GM12878 (cell line): ENCODE data around the gene SEC24C. TPM values are rescaled to one million over a fixed set of nuclear protein-coding genes. Genes with fewer than 3 reads are reported as not detected.
A peak's percentile ranks its signal among the peaks of the same experiment; 100 is the strongest.

Experiments
- ATAC-seq: fragments of 200-7000 bp; cut with Tn5 transposase; 3 replicates; pipeline ENCODE4 v1.9.1; 2020; ENCODE audit warnings: mild to moderate bottlenecking, moderate library complexity
- BruUV-seq: library from RNA; stranded (reverse); fragments of 400-500 nt; replicated peaks from 2 replicates; lab custom pipeline; 2021; lab: Mats Ljungman, UMichigan
- CTCF ChIA-PET: fragments of 300-600 bp; sonication (Branson Sonifier 250); formaldehyde crosslinking; extraction: SDS; loops from one replicate; lab custom pipeline; 2021; ENCODE audit warnings: inconsistent platforms; lab: Yijun Ruan, JAX
- POLR2A ChIA-PET: fragments of 350-600 bp; formaldehyde crosslinking; extraction: SDS; loops from one replicate; lab custom pipeline; 2021; ENCODE audit warnings: inconsistent platforms; lab: Charles Lee
- RAD21 ChIA-PET: fragments of 300-600 bp; sonication (Branson Sonifier 250); formaldehyde crosslinking; loops from one replicate; lab custom pipeline; 2023; ENCODE audit warnings: antibody characterized with exemption; ENCODE audit not compliant: unreplicated experiment; lab: Charles Lee
- SMC1A ChIA-PET: fragments of 300-600 bp; sonication (Branson Sonifier 250); formaldehyde crosslinking; loops from one replicate; lab custom pipeline; 2023; ENCODE audit not compliant: unreplicated experiment, uncharacterized antibody; lab: Charles Lee
- DNase-seq: peaks from one replicate; pipeline ENCODE4 v3.0.0-alpha.2; 2011; ENCODE audit warnings: low read depth, low spot score
- FAIRE-seq: peaks from 3 replicates; lab custom pipeline; 2011; peaks lifted over from hg19 to GRCh38; lab: Jason Lieb, UNC
- H2AFZ ChIP-seq: 2 replicates; pipeline ENCODE4 v1.6.0; 2011; ENCODE audit warnings: low read depth, low read length, control low read depth; ENCODE audit not compliant: control insufficient read depth
- H3K27ac ChIP-seq: 2 replicates; pipeline ENCODE4 v1.5.1; 2011; ENCODE audit warnings: control low read depth; ENCODE audit not compliant: control insufficient read depth, insufficient read depth
- H3K27me3 ChIP-seq, 2 experiments: replicated peaks in 1 of 2; 2 replicates each; pipeline versions ENCODE4 v1.6.0 to v1.6.1; 2011; ENCODE audit warnings: low read length in 1 of 2; ENCODE audit not compliant: control insufficient read depth in 2 of 2, insufficient read depth in 2 of 2
- H3K36me3 ChIP-seq, 2 experiments: 2 replicates each; pipeline ENCODE4 v1.5.1; 2011; ENCODE audit warnings: low read length in 1 of 2; ENCODE audit not compliant: control insufficient read depth in 2 of 2, insufficient read depth in 2 of 2
- H3K4me1 ChIP-seq: 2 replicates; pipeline ENCODE4 v1.6.1; 2011; ENCODE audit warnings: mild to moderate bottlenecking, low read length, moderate library complexity, mixed read lengths; ENCODE audit not compliant: control insufficient read depth, insufficient read depth
- H3K4me2 ChIP-seq: 2 replicates; pipeline ENCODE4 v1.6.0; 2011; ENCODE audit warnings: control low read depth; ENCODE audit not compliant: control insufficient read depth, insufficient read depth
- H3K4me3 ChIP-seq: fragments of 200-600 bp; sonication (generic); 2 replicates; pipeline ENCODE4 v1.5.1; 2016
- H3K79me2 ChIP-seq: 2 replicates; pipeline ENCODE4 v1.6.0; 2011; ENCODE audit warnings: low read length; ENCODE audit not compliant: control insufficient read depth, insufficient read depth
- H3K9ac ChIP-seq: 2 replicates; pipeline ENCODE4 v1.8.0; 2011; ENCODE audit warnings: low read length, control low read depth, mixed read lengths; ENCODE audit not compliant: control insufficient read depth, insufficient read depth
- H3K9me3 ChIP-seq: replicated peaks from 3 replicates; pipeline ENCODE4 v1.5.1; 2011; ENCODE audit warnings: mild to moderate bottlenecking, low read length; ENCODE audit not compliant: control insufficient read depth, insufficient read depth
- H4K20me1 ChIP-seq: 2 replicates; pipeline ENCODE4 v1.6.0; 2011; ENCODE audit not compliant: control insufficient read depth, insufficient read depth
- ATF3 ChIP-seq: IDR thresholded peaks from 2 replicates; pipeline ENCODE4 v1.6.1; 2011; ENCODE audit warnings: low read depth, mild to moderate bottlenecking, low read length, moderate library complexity, borderline replicate concordance; ENCODE audit errors: extremely low read depth
- DPF2 ChIP-seq: fragments of 450-650 bp; IDR thresholded peaks from 2 replicates; pipeline ENCODE4 v1.6.1; 2017; ENCODE audit warnings: mild to moderate bottlenecking
- EED ChIP-seq: sonication (generic); IDR thresholded peaks from 2 replicates; pipeline ENCODE4 v1.6.1; 2016; ENCODE audit warnings: antibody characterized with exemption, low read depth
- EGR1 ChIP-seq, 2 experiments: IDR thresholded peaks; 1 replicate in 1 of 2; 2 replicates in 1 of 2; pipeline ENCODE4 v1.6.1; 2011 to 2012; ENCODE audit warnings: low read depth in 2 of 2, low read length in 2 of 2, borderline replicate concordance in 1 of 2, mild to moderate bottlenecking in 1 of 2, moderate library complexity in 1 of 2
- FOXK2 ChIP-seq: fragments of 450-650 bp; IDR thresholded peaks from 2 replicates; pipeline ENCODE4 v1.6.1; 2017; ENCODE audit warnings: mild to moderate bottlenecking, moderate library complexity
- JUND ChIP-seq: IDR thresholded peaks from 2 replicates; pipeline ENCODE4 v1.6.1; 2012; ENCODE audit warnings: low read depth, mild to moderate bottlenecking, low read length, improper control_type of control experiment, moderate library complexity
- MTA2 ChIP-seq: fragments of 450-650 bp; IDR thresholded peaks from 2 replicates; pipeline ENCODE4 v1.6.1; 2016; ENCODE audit warnings: low read depth, mild to moderate bottlenecking, moderate library complexity
- MXI1 ChIP-seq: fragments of 150-350 bp; IDR thresholded peaks from 2 replicates; pipeline ENCODE4 v1.6.1; 2011; ENCODE audit warnings: low read depth, mild to moderate bottlenecking, inconsistent platforms, low read length, improper control_type of control experiment
- NBN ChIP-seq: fragments of 450-650 bp; IDR thresholded peaks from 2 replicates; pipeline ENCODE4 v1.6.1; 2016
- PAX8 ChIP-seq: fragments of 450-650 bp; IDR thresholded peaks from 2 replicates; pipeline ENCODE4 v1.6.1; 2017; ENCODE audit warnings: mild to moderate bottlenecking, moderate library complexity
- PBX3 ChIP-seq: IDR thresholded peaks from 2 replicates; pipeline ENCODE4 v1.6.1; 2011; ENCODE audit warnings: mild to moderate bottlenecking, low read depth, low read length, moderate library complexity; ENCODE audit not compliant: insufficient replicate concordance
- PML ChIP-seq: IDR thresholded peaks from 2 replicates; pipeline ENCODE4 v1.6.1; 2012; ENCODE audit warnings: low read length, inconsistent platforms
- POLR2AphosphoS2 ChIP-seq: IDR thresholded peaks from 2 replicates; pipeline ENCODE4 v1.6.1; 2011; ENCODE audit warnings: low read depth, mild to moderate bottlenecking, low read length, improper control_type of control experiment, moderate library complexity
- POLR2AphosphoS5 ChIP-seq: IDR thresholded peaks from 2 replicates; pipeline ENCODE4 v1.6.1; 2011; ENCODE audit warnings: mild to moderate bottlenecking, low read length, inconsistent platforms
- RUNX3 ChIP-seq: IDR thresholded peaks from 2 replicates; pipeline ENCODE4 v1.6.1; 2012; ENCODE audit warnings: low read length, inconsistent platforms
- SMAD1 ChIP-seq: fragments of 450-650 bp; IDR thresholded peaks from 2 replicates; pipeline ENCODE4 v1.6.1; 2018; ENCODE audit warnings: mild to moderate bottlenecking, low read depth; ENCODE audit not compliant: partially characterized antibody
- USF1 ChIP-seq: IDR thresholded peaks from 2 replicates; pipeline ENCODE4 v1.6.1; 2011; ENCODE audit warnings: borderline replicate concordance, low read depth, mild to moderate bottlenecking, moderate library complexity, mixed read lengths, low read length; ENCODE audit not compliant: insufficient read depth; ENCODE audit errors: extremely low read length
- WRNIP1 ChIP-seq: IDR thresholded peaks from 2 replicates; pipeline ENCODE4 v1.6.1; 2011; ENCODE audit warnings: low read depth, low read length, improper control_type of control experiment, borderline replicate concordance
- WGBS: methylation state at CpG from one replicate; pipeline ENCODE4 v1.1.6; 2016; ENCODE audit warnings: low lambda C conversion rate; ENCODE audit not compliant: insufficient replicate concordance, insufficient coverage; ENCODE audit errors: missing lambda C conversion rate; 5-methylcytosine and 5-hydroxymethylcytosine counted together
- in situ Hi-C: fragments of 300-500 bp; cut with MboI; formaldehyde crosslinking; loops from 9 replicates; pipeline ENCODE4 v1.14.3; 2018; ENCODE audit warnings: mixed read lengths
- intact Hi-C: fragments of 100-400 bp; cut with micrococcal nuclease; formaldehyde crosslinking; loops from one replicate; pipeline ENCODE4 v1.14.2; 2022; ENCODE audit not compliant: unreplicated experiment
- polyA plus RNA-seq, 11 experiments: library from polyadenylated mRNA; depleted of rRNA in 4 of 11; unstranded in 6 of 11; stranded (reverse) in 5 of 11; fragments of >200 nt; fragmentation: Nextera tagmentation in 4 of 11; fragmentation: Illumina TruSeq in 1 of 11; extraction: Ambion mirVana in 4 of 11; extraction: Trizol in 1 of 11; gene quantifications; 1 replicate in 1 of 11; 2 replicates in 10 of 11; pipeline versions ENCODE4 v1.2.1 to v1.2.3, GENCODE V29; 2011 to 2016; ENCODE audit warnings: inconsistent platforms in 2 of 11, missing spikeins in 2 of 11, low read depth in 1 of 11
- total RNA-seq, 4 experiments: library from RNA; depleted of rRNA in 3 of 4; stranded (reverse); fragments of >200 nt in 3 of 4; fragmentation: Illumina TruSeq in 1 of 4; extraction: Trizol in 1 of 4; gene quantifications; 2 replicates each; pipeline versions ENCODE4 v1.2.1 to v1.2.3, GENCODE V29; 2013 to 2021

SEC24C gene
- total and polyA plus RNA-seq, 10 of the 15 experiments (the other 5 are each of a cell fraction or from before 2014, with no cell fraction given) = 12.7 to 117 (median 73.8) TPM

GRCh38 chr10:73785721-73786511, 41.7 kb downstream of the SEC24C start (continued):
- TF ChIP-seq EGR1 (IDR thresholded peaks at IDR 0.05; ENCODE audit: borderline replicate concordance in 1 of 2, low read depth in 2 of 2, low read length in 2 of 2) = 0 out of 3 replicates have a peak, but pooled peaks of 1 of the 2 experiments have one; percentile 52
- peak; percentile 7; the same call in 1 of the 2 replicates for TF ChIP-seq RUNX3
- 0 out of 2 replicates have a peak, but pooled peaks have one; percentile 11 for TF ChIP-seq PML
- peak; percentile 27; the same call in 1 of the 2 replicates for TF ChIP-seq MXI1
- TF ChIP-seq PBX3 = no peak
- TF ChIP-seq, all 136 proteins: peak for 9

- Histone ChIP-seq H4K20me1 (peaks cover 4% of the 10 kb centered on the region; the same call in 1 of the 2 replicates), H3K27me3 (no peaks in the 10 kb centered on the region), H3K4me1 (peaks cover 10% of the 10 kb centered on the region), H3K4me2 (peak overlapping the region; percentile 79), H3K79me2 (peaks cover 59% of the 10 kb centered on the region), H3K36me3 (peaks cover 5 to 7% of the 10 kb centered on the region in 2 experiments), H3K9ac (peak overlapping the region; percentile 84), H3K27ac (0 out of 2 replicates have a peak overlapping the region, but pooled peaks have one; percentile 25), H3K4me3 (peak overlapping the region; percentile 91), H2AFZ (no peak overlapping the region), H3K9me3 (no peaks in the 10 kb centered on the region)
- FAIRE-seq = no peak
- RAD21 ChIA-PET = interaction anchor here (0.8 to 2.0 kb wide), 8 partner anchors 11 to 257 kb away, joined by 3 to 12 read pairs (median 3); partner anchors contain the start of gene SEC24C
- TF ChIP-seq POLR2AphosphoS2 = no peak
- no peak for TF ChIP-seq SMAD1
- TF ChIP-seq POLR2AphosphoS5 = no peak
- TF ChIP-seq ATF3 = no peak
- TF ChIP-seq DPF2 = no peak
- no peak for TF ChIP-seq MTA2
- no peak for TF ChIP-seq EED
- TF ChIP-seq PAX8 = no peak
- no peak for TF ChIP-seq FOXK2
- TF ChIP-seq WRNIP1 = no peak
- TF ChIP-seq NBN = no peak
- TF ChIP-seq USF1 = no peak
- no peak for TF ChIP-seq JUND
- POLR2A ChIA-PET = interaction anchor here (0.6 to 4.6 kb wide), 7 partner anchors 9 to 133 kb away, joined by 4 to 40 read pairs (median 4); a partner anchor contains a TSS
- intact Hi-C loops (loop anchor here (10.0 kb wide), 1 partner anchor 132 kb away; the partner anchor contains the start of gene SYNPO2L), in situ Hi-C loops (no loop called here)
- no peak for ATAC-seq
- SMC1A ChIA-PET = interaction anchor here (1.0 to 2.8 kb wide), 7 partner anchors 10 to 40 kb away, joined by 3 to 15 read pairs (median 5); a partner anchor contains a TSS
- 0% methylated on average over 2 of the region's 2 CpGs for WGBS
- no TSS peak for BruUV-seq
- no peak for DNase-seq
- CTCF ChIA-PET = interaction anchor here (0.9 to 1.5 kb wide), 3 partner anchors 12 to 27 kb away, joined by 3 to 6 read pairs (median 5); no protein-coding TSS in a partner anchor
Measured at GRCh38 chr10:73786512-73786885, 42.3 kb downstream of the SEC24C start.
